D341Med (cell line): ENCODE data around the gene PRKAG2.
"Not testable (repeated sequence)": the region's sequence is repeated elsewhere in the genome, so short reads cannot be mapped to it uniquely, and the experiment has no call there.

Experiments
- DNase-seq: peaks from one replicate; pipeline ENCODE4 v3.0.0; 2012; ENCODE audit warnings: low spot score

The PRKAG2 gene

DNA sequence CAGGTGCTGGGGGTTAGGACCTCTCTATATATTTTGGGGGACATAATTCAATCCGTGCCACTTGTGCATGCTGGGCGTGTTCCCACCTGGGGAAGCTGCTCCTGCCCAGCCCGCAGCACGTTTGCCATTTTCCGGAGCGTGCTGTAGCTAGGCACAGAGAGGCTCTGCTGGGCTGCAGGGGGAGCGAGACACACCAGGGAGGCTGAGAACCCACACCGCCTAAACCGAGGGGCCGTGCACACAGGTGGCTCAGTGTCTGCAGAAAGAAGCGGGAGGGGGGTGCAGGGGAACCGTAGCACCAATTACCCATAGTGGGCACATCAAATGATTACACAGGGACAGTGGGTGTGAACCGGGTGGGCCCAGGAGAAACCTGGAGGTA, 27.0 kb downstream of the PRKAG2 start:
- no peak for DNase-seq

GRCh38 chr7:151849008-151849878, 27.7 kb downstream of the PRKAG2 start:
- DNase-seq: no peak

GRCh38 chr7:151847681-151848081, 29.2 kb downstream of the PRKAG2 start:
- DNase-seq: no peak

GRCh38 chr7:151847136-151847535, 29.8 kb downstream of the PRKAG2 start:
- DNase-seq: no peak

GRCh38 chr7:151845412-151846205, 31.3 kb downstream of the PRKAG2 start:
- no peak for DNase-seq

GRCh38 chr7:151844825-151845200, 32.1 kb downstream of the PRKAG2 start:
- no peak for DNase-seq

GRCh38 chr7:151844071-151844824, 32.7 kb downstream of the PRKAG2 start:
- DNase-seq: no peak

- no peak for DNase-seq
Observed at GRCh38 chr7:151843181-151843580, 33.7 kb downstream of the PRKAG2 start.

DNA sequence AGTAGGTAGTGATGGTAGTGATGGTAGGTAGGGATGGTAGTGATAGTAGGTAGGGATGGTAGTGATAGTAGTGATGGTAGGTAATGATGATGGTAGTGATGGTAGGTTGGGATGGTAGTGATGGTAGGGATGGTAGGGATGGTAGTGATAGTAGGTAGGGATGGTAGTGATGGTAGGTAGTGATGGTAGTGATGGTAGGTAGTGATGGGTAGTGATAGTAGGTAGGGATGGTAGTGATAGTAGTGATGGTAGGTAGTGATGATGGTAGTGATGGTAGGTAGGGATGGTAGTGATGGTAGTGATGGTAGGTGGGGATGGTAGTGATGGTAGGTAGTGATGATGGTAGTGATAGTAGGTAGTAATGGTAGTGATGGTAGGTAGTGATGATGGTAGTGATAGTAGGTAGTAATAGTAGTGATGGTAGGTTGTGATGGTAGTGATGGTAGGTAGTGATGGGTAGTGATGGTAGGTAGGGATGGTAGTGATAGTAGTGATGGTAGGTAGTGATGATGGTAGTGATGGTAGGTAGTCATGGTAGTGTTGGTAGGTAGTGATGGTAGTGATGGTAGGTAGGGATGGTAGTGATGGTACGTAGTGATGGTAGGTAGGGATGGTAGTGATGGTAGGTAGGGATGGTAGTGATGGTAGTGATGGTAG, 35.4 kb downstream of the PRKAG2 start:
- DNase-seq: not testable (repeated sequence)

DNA sequence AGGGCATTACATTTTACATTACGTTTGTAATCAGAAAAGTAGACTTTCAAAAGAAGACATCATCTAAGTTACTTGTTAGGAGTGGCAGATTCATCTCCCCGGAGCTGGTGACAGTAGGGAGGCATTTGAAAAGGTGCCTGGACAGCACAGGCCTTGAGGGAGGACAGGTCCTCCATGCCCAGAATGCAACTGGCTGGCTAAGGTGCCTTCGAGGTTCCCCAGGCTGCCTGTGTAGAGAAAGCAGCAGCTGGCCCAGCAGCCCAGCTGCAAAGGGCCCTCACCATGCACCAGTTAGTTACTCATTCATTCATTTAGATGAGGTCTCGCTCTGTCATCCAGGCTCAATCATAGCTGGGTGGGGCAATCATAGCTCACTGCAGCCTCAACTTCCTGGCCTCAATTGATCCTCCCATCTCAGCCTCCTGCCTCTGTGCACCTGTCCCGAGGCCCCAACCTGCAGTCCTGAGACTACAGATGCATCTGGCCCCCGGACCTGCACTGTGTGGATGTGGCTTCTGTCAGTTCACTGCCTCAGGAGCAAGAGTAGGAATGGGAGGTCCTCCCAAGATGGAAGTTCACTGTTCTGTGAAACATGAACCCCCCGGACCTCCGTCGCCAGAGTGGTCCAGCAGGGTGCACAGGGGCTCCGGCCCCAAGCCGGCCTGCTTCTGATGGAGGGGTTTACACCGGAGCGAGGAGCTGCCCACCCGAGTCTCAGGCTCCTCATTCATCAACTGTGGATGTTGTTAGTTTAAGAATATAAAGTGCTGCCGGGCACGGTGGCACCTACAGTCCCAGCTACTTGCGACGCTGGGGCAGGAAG, 36.6 kb downstream of the PRKAG2 start:
- DNase-seq: no peak

DNA sequence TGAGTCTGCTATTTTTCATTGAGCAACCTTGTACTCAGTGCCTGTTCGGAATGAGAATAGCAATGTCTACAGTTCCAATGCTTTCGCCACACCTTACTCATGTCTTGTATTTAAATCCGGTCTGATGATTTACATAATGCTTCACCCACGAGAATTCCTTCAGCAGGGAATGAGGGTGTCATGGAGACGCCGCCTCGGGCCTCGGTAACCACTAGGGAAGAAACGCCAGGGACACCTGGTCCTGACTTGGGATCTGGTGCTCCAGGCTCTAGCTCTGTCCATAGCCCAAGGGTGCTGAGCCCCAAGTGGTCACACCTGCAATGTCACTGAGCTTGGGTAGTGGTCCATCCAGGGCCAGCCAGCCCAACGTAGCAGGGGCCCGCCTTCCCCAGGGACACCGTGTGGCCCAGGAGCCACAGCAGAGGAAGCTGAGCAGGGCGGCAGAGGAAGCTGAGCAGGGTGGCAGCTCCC, 37.4 kb downstream of the PRKAG2 start:
- DNase-seq: no peak

GRCh38 chr7:151838861-151839381, 38.0 kb downstream of the PRKAG2 start:
- no peak for DNase-seq

GRCh38 chr7:151838072-151838471, 38.8 kb downstream of the PRKAG2 start:
- DNase-seq: no peak

- peak; percentile 87 for DNase-seq
Observed at GRCh38 chr7:151837285-151838042, 39.5 kb downstream of the PRKAG2 start.

DNA sequence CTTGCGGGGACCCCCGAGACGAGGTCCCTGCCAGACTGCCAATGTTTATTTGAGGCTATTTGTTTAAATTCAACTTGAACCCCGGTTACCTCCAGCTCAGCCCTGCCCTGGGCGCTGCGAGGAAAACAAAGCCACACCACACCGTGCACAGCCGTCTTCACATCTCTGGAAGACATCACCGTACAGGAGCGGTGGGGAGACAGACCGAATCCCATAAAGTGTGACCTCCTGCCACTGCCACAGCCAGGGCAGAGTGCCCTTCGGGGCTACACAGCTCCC, 40.0 kb downstream of the PRKAG2 start:
- no peak for DNase-seq

- no peak for DNase-seq
Observed at GRCh38 chr7:151836191-151836926, 40.6 kb downstream of the PRKAG2 start.

DNA sequence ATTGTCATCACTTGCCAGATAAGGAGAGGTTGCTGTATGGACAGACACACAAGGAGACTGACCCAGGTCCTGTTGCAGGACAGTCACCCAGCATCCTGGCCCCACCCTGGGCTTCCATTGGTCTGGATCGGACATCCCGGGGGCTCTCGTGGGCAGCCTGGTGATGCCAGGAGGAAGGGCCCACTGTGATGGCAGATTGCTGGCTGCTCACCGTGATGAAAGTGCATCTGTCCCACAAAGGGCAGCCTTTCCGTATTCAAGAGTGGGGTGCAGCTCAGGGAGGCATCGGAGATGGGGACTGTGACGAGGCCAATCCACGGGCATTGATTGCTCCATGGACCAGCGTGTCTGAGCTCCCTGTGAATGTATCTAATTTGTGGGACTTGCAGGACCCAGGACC, 41.3 kb downstream of the PRKAG2 start:
- DNase-seq: no peak

- no peak for DNase-seq
Observed at GRCh38 chr7:151834271-151835035, 42.5 kb downstream of the PRKAG2 start.

DNA sequence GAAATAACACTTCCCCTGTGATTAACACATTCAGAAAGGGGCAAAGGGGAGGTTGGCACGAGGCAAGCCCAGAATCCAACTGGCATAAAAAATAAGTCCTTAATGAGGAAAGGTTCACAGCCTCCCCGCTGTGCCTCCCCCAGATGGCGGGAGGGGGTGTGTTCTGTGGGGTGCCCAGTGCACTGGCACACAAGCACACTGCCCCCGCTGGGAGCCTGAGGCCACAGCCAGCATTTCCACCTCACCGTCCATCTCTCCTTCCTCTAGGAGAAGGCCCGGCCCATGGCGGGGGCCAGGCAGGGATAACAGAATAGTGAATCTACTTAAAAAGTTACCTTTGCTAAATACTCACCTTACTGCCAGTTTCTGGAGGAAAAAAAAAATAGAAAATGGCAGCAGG, 43.2 kb downstream of the PRKAG2 start:
- DNase-seq: no peak
